Mesothelial cell of epicardium (in vitro differentiated cells): ENCODE results near the gene CD9. TPM values are rescaled to one million over a fixed set of nuclear protein-coding genes. Genes with fewer than 3 reads are reported as not detected.

Experiments used
- DNase-seq, 2 experiments: peaks; one replicate each; pipeline ENCODE4 v3.0.0; 2021; ENCODE audit warnings: low spot score in 2 of 2; ENCODE audit not compliant: unreplicated experiment in 2 of 2
- H3K27ac Mint-ChIP-seq: 2 replicates; pipeline ENCODE4 v1.8.0; 2021; ENCODE audit warnings: mixed read lengths
- H3K27me3 Mint-ChIP-seq: 2 replicates; pipeline ENCODE4 v1.8.0; 2021; ENCODE audit warnings: low read depth, mixed read lengths
- H3K36me3 Mint-ChIP-seq: 2 replicates; pipeline ENCODE4 v1.8.0; 2021; ENCODE audit warnings: mixed read lengths
- H3K4me1 Mint-ChIP-seq: 2 replicates; pipeline ENCODE4 v1.8.0; 2021; ENCODE audit warnings: mixed read lengths
- H3K4me3 Mint-ChIP-seq: 2 replicates; pipeline ENCODE4 v1.8.0; 2021; ENCODE audit warnings: mild to moderate bottlenecking, moderate library complexity, mixed read lengths
- H3K9me3 Mint-ChIP-seq: 2 replicates; pipeline ENCODE4 v1.8.0; 2021; ENCODE audit warnings: mixed read lengths
- CTCF ChIP-seq: fragments of 200-600 bp; sonication (generic); IDR thresholded peaks from one replicate; pipeline ENCODE4 v1.5.0; 2021; ENCODE audit warnings: antibody characterized with exemption; ENCODE audit not compliant: unreplicated experiment
- total RNA-seq: library from RNA; stranded (reverse); gene quantifications from 3 replicates; pipeline ENCODE4 v1.2.1, GENCODE V29; 2021

Gene CD9
- total RNA-seq, 1 donor from 2014 or later: 22.3 TPM

DNA sequence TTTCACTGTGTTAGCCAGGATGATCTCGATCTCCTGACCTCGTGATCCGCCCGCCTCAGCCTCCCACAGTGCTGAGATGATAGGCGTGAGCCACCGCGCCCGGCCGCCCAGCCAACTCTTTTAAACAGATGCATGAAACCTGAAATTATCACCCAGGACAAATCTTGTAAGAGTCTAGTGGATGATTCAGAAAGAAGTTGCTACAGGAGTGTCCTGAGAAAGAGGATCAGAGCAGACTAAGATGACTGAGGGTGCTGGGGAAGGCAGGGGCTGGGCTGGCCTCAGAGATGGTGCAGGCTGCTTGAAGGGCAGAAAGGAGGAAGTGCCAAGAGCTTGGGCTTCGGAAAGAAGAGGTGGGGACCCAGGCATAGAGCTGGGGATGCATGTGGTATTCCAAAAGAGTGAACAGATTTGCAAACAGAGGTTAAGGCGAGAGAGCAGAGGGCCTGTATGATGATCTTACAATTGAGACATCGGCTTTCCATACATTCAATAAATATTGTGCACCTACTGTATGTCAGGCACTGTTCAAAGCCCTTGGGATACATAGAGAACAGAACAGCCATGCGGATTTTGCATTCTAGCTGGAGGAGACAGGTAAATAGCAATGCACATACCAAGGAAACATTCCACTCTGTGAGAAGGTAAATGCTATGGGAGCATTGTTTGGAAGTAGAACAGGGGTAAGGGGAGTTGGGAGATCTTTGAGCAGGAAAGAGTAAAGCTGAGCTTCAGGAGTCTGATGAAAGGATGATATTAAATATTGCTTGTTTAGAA, 7.4 kb upstream of the CD9 start:
- H3K27ac Mint-ChIP-seq: no peak overlapping the region
- DNase-seq: no peak
- no peak overlapping the region for H3K4me3 Mint-ChIP-seq
- peaks cover 3% of the 10 kb centered on the region for H3K27me3 Mint-ChIP-seq
- no peaks in the 10 kb centered on the region for H3K36me3 Mint-ChIP-seq
- TF ChIP-seq CTCF: no peak
- H3K4me1 Mint-ChIP-seq: peaks cover 21% of the 10 kb centered on the region
- no peaks in the 10 kb centered on the region for H3K9me3 Mint-ChIP-seq

- Mint-ChIP-seq H3K36me3 (no peaks in the 10 kb centered on the region), H3K27me3 (peaks cover 16% of the 10 kb centered on the region), H3K4me1 (peaks cover 29% of the 10 kb centered on the region), H3K27ac (no peak overlapping the region), H3K9me3 (no peaks in the 10 kb centered on the region), H3K4me3 (no peak overlapping the region)
- DNase-seq: no peak
- TF ChIP-seq CTCF: no peak
Observed at GRCh38 chr12:6193853-6194815, 6.1 kb upstream of the CD9 start.

- Mint-ChIP-seq H3K36me3 (no peaks in the 10 kb centered on the region), H3K4me3 (no peak overlapping the region), H3K27me3 (peaks cover 25% of the 10 kb centered on the region), H3K27ac (peak overlapping the region; percentile 2), H3K4me1 (peaks cover 37% of the 10 kb centered on the region), H3K9me3 (no peaks in the 10 kb centered on the region)
- DNase-seq: peak; percentile 69 to 94
- peak; percentile 96 for TF ChIP-seq CTCF
Observed at GRCh38 chr12:6195665-6196535, 4.3 kb upstream of the CD9 start.

- Mint-ChIP-seq H3K9me3 (no peaks in the 10 kb centered on the region), H3K27me3 (peaks cover 45% of the 10 kb centered on the region), H3K4me3 (no peak overlapping the region), H3K27ac (no peak overlapping the region), H3K4me1 (peaks cover 40% of the 10 kb centered on the region), H3K36me3 (no peaks in the 10 kb centered on the region)
- TF ChIP-seq CTCF: no peak
- DNase-seq: no peak
Observed at GRCh38 chr12:6198051-6198450, 2.1 kb upstream of the CD9 start.

DNA sequence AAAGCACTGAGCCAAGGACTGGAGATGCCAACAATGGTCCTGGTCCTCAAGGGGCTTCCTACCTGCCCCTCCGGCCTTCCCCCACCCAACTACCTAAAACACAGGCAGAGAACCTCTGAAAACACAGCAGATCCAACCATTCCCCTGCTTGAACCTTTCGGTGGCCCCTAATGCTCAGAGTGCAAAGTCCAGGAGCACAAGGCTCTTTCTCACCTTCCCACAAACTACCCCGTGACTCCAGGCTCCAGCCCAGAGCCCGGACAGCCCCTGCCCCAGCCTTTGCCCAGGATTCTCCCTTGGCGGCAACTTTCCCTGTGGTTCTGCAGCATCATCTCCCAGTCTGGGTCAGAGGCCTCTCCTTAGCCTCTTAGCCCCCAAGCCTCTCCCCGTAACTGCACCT, 1.6 kb upstream of the CD9 start:
- Mint-ChIP-seq H3K36me3 (no peaks in the 10 kb centered on the region), H3K9me3 (no peaks in the 10 kb centered on the region), H3K27me3 (peaks cover 50% of the 10 kb centered on the region), H3K4me1 (peaks cover 35% of the 10 kb centered on the region), H3K4me3 (no peak overlapping the region), H3K27ac (no peak overlapping the region)
- DNase-seq: no peak
- TF ChIP-seq CTCF: no peak
